Choroid plexus epithelial cell (primary cell): ENCODE measurements around the gene TRPM4.

Experiments used
- DNase-seq: peaks from one replicate; pipeline ENCODE4 v3.0.0-alpha.2; 2010; ENCODE audit warnings: low read depth
- H3K4me3 ChIP-seq: 2 replicates; pipeline ENCODE4 v1.5.1; 2011; ENCODE audit warnings: low read depth, mild to moderate bottlenecking, control low read depth, low read length, moderate library complexity
- TF ChIP-seq, protein P1 (sequence below): conservative IDR thresholded peaks from 2 replicates; pipeline ENCODE4 v1.5.1; 2011; ENCODE audit warnings: low read depth, mild to moderate bottlenecking, control low read depth, inconsistent platforms, low read length, moderate library complexity

The TRPM4 gene

GRCh38 chr19:49154279-49154678 is 3.3 kb upstream of the TRPM4 start:
- no peak overlapping the region for H3K4me3 ChIP-seq
- DNase-seq, result no peak
- TF ChIP-seq, protein P1, sequence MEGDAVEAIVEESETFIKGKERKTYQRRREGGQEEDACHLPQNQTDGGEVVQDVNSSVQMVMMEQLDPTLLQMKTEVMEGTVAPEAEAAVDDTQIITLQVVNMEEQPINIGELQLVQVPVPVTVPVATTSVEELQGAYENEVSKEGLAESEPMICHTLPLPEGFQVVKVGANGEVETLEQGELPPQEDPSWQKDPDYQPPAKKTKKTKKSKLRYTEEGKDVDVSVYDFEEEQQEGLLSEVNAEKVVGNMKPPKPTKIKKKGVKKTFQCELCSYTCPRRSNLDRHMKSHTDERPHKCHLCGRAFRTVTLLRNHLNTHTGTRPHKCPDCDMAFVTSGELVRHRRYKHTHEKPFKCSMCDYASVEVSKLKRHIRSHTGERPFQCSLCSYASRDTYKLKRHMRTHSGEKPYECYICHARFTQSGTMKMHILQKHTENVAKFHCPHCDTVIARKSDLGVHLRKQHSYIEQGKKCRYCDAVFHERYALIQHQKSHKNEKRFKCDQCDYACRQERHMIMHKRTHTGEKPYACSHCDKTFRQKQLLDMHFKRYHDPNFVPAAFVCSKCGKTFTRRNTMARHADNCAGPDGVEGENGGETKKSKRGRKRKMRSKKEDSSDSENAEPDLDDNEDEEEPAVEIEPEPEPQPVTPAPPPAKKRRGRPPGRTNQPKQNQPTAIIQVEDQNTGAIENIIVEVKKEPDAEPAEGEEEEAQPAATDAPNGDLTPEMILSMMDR, result no peak

GRCh38 chr19:49155005-49155819 is 2.4 kb upstream of the TRPM4 start, which contains the start of gene HRC:
Gene HRC, minus strand, starts transcription at chr19:49155396. Its CDS starts 159 bp downstream, at chr19:49155237.
- DNase-seq, result no peak
- H3K4me3 ChIP-seq, result no peak within 1 kb of the TSS
- TF ChIP-seq, protein P1, result no peak

GRCh38 chr19:49155820-49156346 is 1.7 kb upstream of the TRPM4 start:
- TF ChIP-seq, protein P1, result no peak
- H3K4me3 ChIP-seq, result no peak overlapping the region
- DNase-seq, result no peak

GRCh38 chr19:49160450-49161189 is 3.0 kb downstream of the TRPM4 start:
- DNase-seq, result no peak
- TF ChIP-seq, protein P1, result no peak
- H3K4me3 ChIP-seq, result no peak overlapping the region

DNA sequence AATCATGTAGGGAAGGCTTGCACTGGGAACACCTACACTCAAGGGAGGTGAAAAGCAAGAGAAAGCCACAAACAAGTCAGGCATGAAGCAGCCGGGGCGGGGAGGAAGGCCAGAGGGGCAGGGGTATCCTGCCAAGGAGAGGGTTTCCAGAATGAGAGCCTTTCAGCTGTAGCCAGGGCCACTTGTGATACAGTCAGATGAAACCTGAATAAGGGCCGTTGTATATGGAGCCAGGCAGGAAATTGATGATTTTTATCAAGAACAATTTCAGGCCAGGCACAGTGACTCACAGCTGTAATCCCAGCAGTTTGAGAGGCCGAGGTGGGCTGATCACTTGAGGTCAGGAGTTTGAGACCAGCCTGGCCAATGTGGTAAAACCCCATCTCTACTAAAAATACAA is 4.4 kb downstream of the TRPM4 start:
- H3K4me3 ChIP-seq, result no peak overlapping the region
- TF ChIP-seq, protein P1, result no peak
- peak; percentile 36 for DNase-seq

DNA sequence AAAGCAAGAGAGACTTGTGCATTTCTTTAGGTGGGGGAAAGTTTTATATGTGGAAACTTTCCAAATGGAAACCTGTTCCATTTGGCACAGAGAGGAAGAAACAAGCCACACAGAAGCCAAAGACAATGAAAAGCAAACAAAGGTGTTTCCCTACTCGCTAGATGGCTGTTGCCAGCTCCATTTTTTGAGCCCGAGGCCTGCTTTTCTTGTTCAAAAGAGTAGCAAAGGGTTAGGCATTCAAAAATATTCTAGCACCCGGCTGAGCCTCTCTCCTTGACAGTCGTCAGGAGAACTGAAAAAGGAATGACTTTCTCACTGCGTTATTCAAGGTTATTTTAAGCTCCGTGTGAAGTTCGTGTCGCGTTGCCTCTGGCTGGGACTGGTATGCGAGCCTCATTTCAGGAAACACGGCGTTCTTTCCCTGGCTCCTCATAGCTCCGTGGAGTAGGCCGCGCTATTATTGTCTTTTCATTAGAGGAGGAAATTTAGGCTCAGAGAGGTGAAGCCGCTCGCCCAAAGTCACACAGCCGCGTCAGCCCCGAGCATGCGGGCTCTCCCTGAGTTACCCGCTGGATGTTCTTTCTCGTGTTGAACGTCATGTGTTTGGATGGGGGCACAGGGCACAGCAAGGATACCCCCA is 7.6 kb downstream of the TRPM4 start:
- DNase-seq, result peak; percentile 32
- no peak overlapping the region for H3K4me3 ChIP-seq
- TF ChIP-seq, protein P1, result no peak
